ENCODE measurements around the gene SLC36A1.

Gene SLC36A1

GRCh38 chr5:151461312-151461711 lies 13.9 kb downstream of the SLC36A1 start:
- no peak overlapping the region for H3K4me3 ChIP-seq (ENCODE audit: control insufficient read depth, low read depth, low read length)
- no peak for TF ChIP-seq CTCF (IDR thresholded peaks at IDR 0.05; ENCODE audit: control insufficient read depth, insufficient read depth, low read depth, low read length, missing control alignments)
- no peak for DNase-seq (ENCODE audit: low read depth)

GRCh38 chr5:151463137-151464029 lies 16.0 kb downstream of the SLC36A1 start:
- TF ChIP-seq CTCF (IDR thresholded peaks at IDR 0.05; ENCODE audit: control insufficient read depth, insufficient read depth, low read depth, low read length, missing control alignments), result peak; percentile 31
- no peak for DNase-seq (ENCODE audit: low read depth)
- no peak overlapping the region for H3K4me3 ChIP-seq (ENCODE audit: control insufficient read depth, low read depth, low read length)

- TF ChIP-seq CTCF (IDR thresholded peaks at IDR 0.05; ENCODE audit: control insufficient read depth, insufficient read depth, low read depth, low read length, missing control alignments), result no peak
- no peak overlapping the region for H3K4me3 ChIP-seq (ENCODE audit: control insufficient read depth, low read depth, low read length)
- no peak for DNase-seq (ENCODE audit: low read depth)
Measured at GRCh38 chr5:151464101-151464500, 16.7 kb downstream of the SLC36A1 start.

GRCh38 chr5:151465476-151465875 lies 18.1 kb downstream of the SLC36A1 start:
- TF ChIP-seq CTCF (IDR thresholded peaks at IDR 0.05; ENCODE audit: control insufficient read depth, insufficient read depth, low read depth, low read length, missing control alignments), result no peak
- no peak for DNase-seq (ENCODE audit: low read depth)
- no peak overlapping the region for H3K4me3 ChIP-seq (ENCODE audit: control insufficient read depth, low read depth, low read length)

GRCh38 chr5:151467576-151467975 lies 20.2 kb downstream of the SLC36A1 start:
- DNase-seq (ENCODE audit: low read depth), result no peak
- H3K4me3 ChIP-seq (ENCODE audit: control insufficient read depth, low read depth, low read length), result no peak overlapping the region
- no peak for TF ChIP-seq CTCF (IDR thresholded peaks at IDR 0.05; ENCODE audit: control insufficient read depth, insufficient read depth, low read depth, low read length, missing control alignments)

- DNase-seq (ENCODE audit: low read depth), result no peak
- TF ChIP-seq CTCF (IDR thresholded peaks at IDR 0.05; ENCODE audit: control insufficient read depth, insufficient read depth, low read depth, low read length, missing control alignments), result no peak
- no peak overlapping the region for H3K4me3 ChIP-seq (ENCODE audit: control insufficient read depth, low read depth, low read length)
Measured at GRCh38 chr5:151469386-151469785, 22.0 kb downstream of the SLC36A1 start.
